Motor neuron (in vitro differentiated cells): Measurements from ENCODE around the gene PRKAR1B. TPM values are rescaled to one million over a fixed set of nuclear protein-coding genes. Genes with fewer than 3 reads are reported as not detected.
A peak's percentile ranks its signal among the peaks of the same experiment; 100 is the strongest.

Source experiments
- ATAC-seq, 8 experiments: fragments of 200-7000 bp; cut with Tn5 transposase; replicated peaks in 6 of 8; 2 replicates each; pipeline ENCODE4 v1.8.0; 2021; ENCODE audit warnings: mild to moderate bottlenecking in 8 of 8, moderate library complexity in 8 of 8
- H3K27ac ChIP-seq, 2 donors: fragments of 250-450 bp; sonication (Bioruptor Pico); 2 replicates each; pipeline ENCODE4 v1.9.0; 2021; ENCODE audit warnings: antibody characterized with exemption in 2 of 2, mild to moderate bottlenecking in 2 of 2, moderate library complexity in 1 of 2
- H3K4me1 ChIP-seq, 2 donors: fragments of 250-450 bp; sonication (Bioruptor Pico); replicated peaks in 1 of 2; 2 replicates each; pipeline ENCODE4 v1.6.1; 2021; ENCODE audit warnings: antibody characterized with exemption in 2 of 2, mild to moderate bottlenecking in 2 of 2, moderate library complexity in 1 of 2
- H3K4me3 ChIP-seq, 5 donors: fragments of 250-450 bp; sonication (Bioruptor Pico); 2 replicates each; pipeline ENCODE4 v1.9.0; 2021; ENCODE audit warnings: antibody characterized with exemption in 5 of 5, mild to moderate bottlenecking in 5 of 5, moderate library complexity in 4 of 5
- WGBS, 10 experiments: fragments of 450-650 bp; shearing (Covaris generic); methylation state at CpG; one replicate each; pipeline ENCODE4 v1.0.0; 2022; 5-methylcytosine and 5-hydroxymethylcytosine counted together
- in situ Hi-C, 9 experiments: fragments of 400-800 bp; cut with MboI; loops; one replicate each; pipeline ENCODE4 v1.15.0; 2021; ENCODE audit warnings: low sequenced_read_pairs in 9 of 9, low pct_unique_long_range_greater_than_20kb in 2 of 9; ENCODE audit not compliant: unreplicated experiment in 9 of 9
- total RNA-seq, 8 experiments: library from RNA; unstranded; fragments of 300-600 nt; gene quantifications; 2 replicates each; pipeline versions ENCODE4 v1.2.3 to v1.2.4, GENCODE V29; 2022

Gene PRKAR1B
- total RNA-seq, 8 experiments from 2014 or later = 14.3 to 42.2 (median 19.0) TPM

GRCh38 chr7:566100-566499 lies 161.0 kb downstream of the PRKAR1B start:
- Histone ChIP-seq H3K4me1 (no peaks in the 10 kb centered on the region), H3K4me3 (no peak overlapping the region), H3K27ac (no peak overlapping the region)
- 71 to 100% (median 100%) methylated on average over 1 of the region's 1 CpG; no CpG with 5 or more reads in 4 of the 10 experiments for WGBS, 10 experiments
- no peak for ATAC-seq
- in situ Hi-C loops = no loop called here

- no peak overlapping the region for H3K27ac ChIP-seq
- no peaks in the 10 kb centered on the region for H3K4me1 ChIP-seq
- WGBS, 10 experiments = 43 to 100% (median 90%) methylated on average over 1 to 9 of the region's 26 CpGs; no CpG with 5 or more reads in 7 of the 10 experiments
- ATAC-seq = peak in 2 of 8 experiments; percentile 23 to 25
- in situ Hi-C loops = no loop called here
- no peak overlapping the region for H3K4me3 ChIP-seq
Measured at GRCh38 chr7:564176-564865, 162.8 kb downstream of the PRKAR1B start.

GRCh38 chr7:563629-564170 lies 163.4 kb downstream of the PRKAR1B start:
- Histone ChIP-seq H3K4me1 (no peaks in the 10 kb centered on the region), H3K27ac (no peak overlapping the region), H3K4me3 (no peak overlapping the region)
- no peak for ATAC-seq
- 81 to 100% (median 93%) methylated on average over 1 to 8 of the region's 11 CpGs; no CpG with 5 or more reads in 6 of the 10 experiments for WGBS, 10 experiments
- in situ Hi-C loops = no loop called here

GRCh38 chr7:562789-563628 lies 164.1 kb downstream of the PRKAR1B start:
- no peak for ATAC-seq
- in situ Hi-C loops = no loop called here
- H3K4me1 ChIP-seq = no peaks in the 10 kb centered on the region
- H3K4me3 ChIP-seq = no peak overlapping the region
- 100% methylated on average over 1 of the region's 17 CpGs; no CpG with 5 or more reads in 9 of the 10 experiments for WGBS, 10 experiments
- H3K27ac ChIP-seq = no peak overlapping the region

GRCh38 chr7:562374-562675 lies 164.8 kb downstream of the PRKAR1B start:
- Histone ChIP-seq H3K4me3 (no peak overlapping the region), H3K27ac (no peak overlapping the region), H3K4me1 (no peaks in the 10 kb centered on the region)
- ATAC-seq = no peak
- in situ Hi-C loops = no loop called here
- WGBS, 10 experiments = 71 to 83% methylated on average over 1 to 4 of the region's 7 CpGs; no CpG with 5 or more reads in 8 of the 10 experiments

GRCh38 chr7:561631-562373 lies 165.3 kb downstream of the PRKAR1B start:
- in situ Hi-C loops = no loop called here
- ATAC-seq = peak in 3 of 8 experiments; percentile 6 to 41 (median 10)
- WGBS, 10 experiments = 60 to 87% (median 75%) methylated on average over 3 to 11 of the region's 44 CpGs; no CpG with 5 or more reads in 5 of the 10 experiments
- no peak overlapping the region for H3K27ac ChIP-seq
- H3K4me1 ChIP-seq = no peaks in the 10 kb centered on the region
- no peak overlapping the region for H3K4me3 ChIP-seq

GRCh38 chr7:560966-561630 lies 166.0 kb downstream of the PRKAR1B start:
- Histone ChIP-seq H3K27ac (no peak overlapping the region), H3K4me3 (no peak overlapping the region), H3K4me1 (peaks cover 0 to 5% of the 10 kb centered on the region in 2 donors)
- ATAC-seq = no peak
- WGBS, 10 experiments = 48 to 100% (median 85%) methylated on average over 1 to 8 of the region's 21 CpGs; no CpG with 5 or more reads in 2 of the 10 experiments
- in situ Hi-C loops = no loop called here

GRCh38 chr7:559396-559705 lies 167.7 kb downstream of the PRKAR1B start:
- WGBS, 10 experiments = 75 to 100% (median 79%) methylated on average over 3 to 6 of the region's 21 CpGs; no CpG with 5 or more reads in 7 of the 10 experiments
- ATAC-seq = no peak
- H3K4me1 ChIP-seq = peaks cover 0 to 7% of the 10 kb centered on the region in 2 donors
- in situ Hi-C loops = no loop called here
- no peak overlapping the region for H3K4me3 ChIP-seq
- no peak overlapping the region for H3K27ac ChIP-seq

- no peak overlapping the region for H3K27ac ChIP-seq
- peaks cover 3 to 7% of the 10 kb centered on the region in 2 donors for H3K4me1 ChIP-seq
- in situ Hi-C loops = no loop called here
- no peak for ATAC-seq
- no peak overlapping the region for H3K4me3 ChIP-seq
- WGBS, 10 experiments = 96 to 100% methylated on average over 1 to 10 of the region's 12 CpGs; no CpG with 5 or more reads in 8 of the 10 experiments
Measured at GRCh38 chr7:557558-557881, 169.6 kb downstream of the PRKAR1B start.

- WGBS, 10 experiments = 80 to 100% (median 95%) methylated on average over 2 to 7 of the region's 32 CpGs; no CpG with 5 or more reads in 7 of the 10 experiments
- in situ Hi-C loops = no loop called here
- no peak overlapping the region for H3K4me3 ChIP-seq
- no peak for ATAC-seq
- peaks cover 3 to 7% of the 10 kb centered on the region in 2 donors for H3K4me1 ChIP-seq
- H3K27ac ChIP-seq = no peak overlapping the region
Measured at GRCh38 chr7:556837-557557, 170.1 kb downstream of the PRKAR1B start.

GRCh38 chr7:556291-556826 lies 170.7 kb downstream of the PRKAR1B start:
- peaks cover 3 to 7% of the 10 kb centered on the region in 2 donors for H3K4me1 ChIP-seq
- H3K27ac ChIP-seq = no peak overlapping the region
- WGBS, 10 experiments = 29 to 86% (median 47%) methylated on average over 4 to 8 of the region's 30 CpGs; no CpG with 5 or more reads in 6 of the 10 experiments
- peak in 1 of 8 experiments; percentile 16 for ATAC-seq
- in situ Hi-C loops = no loop called here
- no peak overlapping the region for H3K4me3 ChIP-seq
